HepG2 (cell line): ENCODE results near the gene YEATS2. TPM values are rescaled to one million over a fixed set of nuclear protein-coding genes. Genes with fewer than 3 reads are reported as not detected.

Experiments used
- ATAC-seq: fragments of 200-7000 bp; cut with Tn5 transposase; 3 replicates; pipeline ENCODE4 v1.9.1; 2020; ENCODE audit warnings: mild to moderate bottlenecking, moderate library complexity
- BruUV-seq: library from RNA; stranded (reverse); fragments of 400-500 nt; replicated peaks from 2 replicates; lab custom pipeline; 2021; lab: Mats Ljungman, UMichigan
- CTCF ChIA-PET: fragments of 300-600 bp; formaldehyde crosslinking; extraction: SDS; loops from one replicate; lab custom pipeline; 2021; ENCODE audit warnings: low total read pairs, inconsistent platforms, low intra/inter-chr PET ratio; lab: Yijun Ruan, JAX
- POLR2A ChIA-PET: fragments of 350-600 bp; sonication (Branson Sonifier 250); formaldehyde crosslinking; loops from one replicate; lab custom pipeline; 2020; ENCODE audit warnings: antibody characterized with exemption, inconsistent platforms; lab: Yijun Ruan, JAX
- DNase-seq: peaks from one replicate; pipeline ENCODE4 v3.0.0-alpha.2; 2015; ENCODE audit warnings: low spot score
- FAIRE-seq: peaks from 3 replicates; lab custom pipeline; 2011; peaks lifted over from hg19 to GRCh38; lab: Jason Lieb, UNC
- H2AFZ ChIP-seq: one replicate; pipeline ENCODE4 v1.6.1; 2011; ENCODE audit warnings: low read length, inconsistent platforms
- H3K27ac ChIP-seq: fragments of 300-600 bp; 3 replicates; pipeline ENCODE4 v1.8.0; 2011; ENCODE audit warnings: mixed run types, mild to moderate bottlenecking, mixed read lengths, low read length, inconsistent platforms; ENCODE audit not compliant: insufficient read depth; ENCODE audit errors: extremely low read length
- H3K27me3 ChIP-seq, 2 experiments: fragments of 200-600 bp in 1 of 2; 2 replicates in 1 of 2; 3 replicates in 1 of 2; pipeline versions ENCODE4 v1.6.0 to v1.8.0; 2011; ENCODE audit warnings: low read length in 2 of 2, mild to moderate bottlenecking in 2 of 2, moderate library complexity in 2 of 2, inconsistent platforms in 1 of 2; ENCODE audit not compliant: insufficient read depth in 2 of 2, control insufficient read depth in 1 of 2
- H3K36me3 ChIP-seq, 2 experiments: fragments of 200-600 bp in 1 of 2; replicated peaks in 1 of 2; 2 replicates in 1 of 2; 3 replicates in 1 of 2; pipeline versions ENCODE4 v1.5.1 to v1.8.0; 2011; ENCODE audit warnings: low read length in 2 of 2, inconsistent platforms in 1 of 2; ENCODE audit not compliant: insufficient read depth in 2 of 2, control insufficient read depth in 1 of 2
- H3K4me1 ChIP-seq: 2 replicates; pipeline ENCODE4 v1.5.1; 2012; ENCODE audit warnings: low read length, inconsistent platforms; ENCODE audit not compliant: insufficient read depth
- H3K4me2 ChIP-seq: 2 replicates; pipeline ENCODE4 v1.6.0; 2011; ENCODE audit warnings: low read depth, low read length, inconsistent platforms
- H3K4me3 ChIP-seq, 3 experiments: fragments of 200-600 bp in 1 of 3; sonication (generic), shearing (Covaris generic) in 1 of 3; replicated peaks in 1 of 3; 2 replicates each; pipeline ENCODE4 v1.5.1; 2011 to 2016; ENCODE audit warnings: low read length in 3 of 3, inconsistent platforms in 2 of 3, low read depth in 2 of 3, mild to moderate bottlenecking in 2 of 3, control low read depth in 1 of 3, mixed read lengths in 1 of 3; ENCODE audit not compliant: insufficient read depth in 1 of 3
- H3K79me2 ChIP-seq: one replicate; pipeline ENCODE4 v1.6.1; 2011; ENCODE audit warnings: low read length, inconsistent platforms; ENCODE audit not compliant: insufficient read depth
- H3K9ac ChIP-seq: 2 replicates; pipeline ENCODE4 v1.6.0; 2011; ENCODE audit warnings: mild to moderate bottlenecking, low read depth, low read length, inconsistent platforms; ENCODE audit not compliant: insufficient read depth
- H3K9me3 ChIP-seq: 2 replicates; pipeline ENCODE4 v1.5.1; 2012; ENCODE audit warnings: mild to moderate bottlenecking, low read length
- H4K20me1 ChIP-seq: 2 replicates; pipeline ENCODE4 v1.6.0; 2011; ENCODE audit warnings: inconsistent platforms, mild to moderate bottlenecking, low read length, moderate library complexity; ENCODE audit not compliant: insufficient read depth
- BORCS8-MEF2B ChIP-seq: sonication (generic); formaldehyde crosslinking; IDR thresholded peaks from 2 replicates; pipeline ENCODE4 v1.8.0; 2022; ENCODE audit warnings: mild to moderate bottlenecking, missing genetic modification reagents
- CEBPZ ChIP-seq: IDR thresholded peaks from 2 replicates; pipeline ENCODE4 v1.6.1; 2012; ENCODE audit warnings: low read length, improper control_type of control experiment
- HDAC1 ChIP-seq: sonication (generic); formaldehyde crosslinking; IDR thresholded peaks from 2 replicates; pipeline ENCODE4 v1.5.1; 2020; ENCODE audit warnings: mild to moderate bottlenecking, missing genetic modification reagents
- LCORL ChIP-seq, 2 experiments: fragments of 450-650 bp in 1 of 2; sonication (generic) in 1 of 2; formaldehyde crosslinking in 1 of 2; IDR thresholded peaks; 2 replicates each; pipeline versions ENCODE4 v1.5.0 to v1.6.1; 2017 to 2020; ENCODE audit warnings: antibody characterized with exemption in 1 of 2, missing genetic modification reagents in 1 of 2
- NCOR1 ChIP-seq: fragments of 200-600 bp; sonication (generic); IDR thresholded peaks from 2 replicates; pipeline ENCODE4 v1.7.0; 2017; ENCODE audit warnings: antibody characterized with exemption, low read length, borderline replicate concordance
- RCOR2 ChIP-seq: IDR thresholded peaks from 2 replicates; pipeline ENCODE4 v1.6.1; 2016; ENCODE audit warnings: missing biosample characterization, missing genetic modification reagents
- RFXAP ChIP-seq: sonication (generic); formaldehyde crosslinking; IDR thresholded peaks from 2 replicates; pipeline ENCODE4 v1.4.0; 2020; ENCODE audit warnings: missing genetic modification reagents, borderline replicate concordance
- SMYD3 ChIP-seq: sonication (generic); formaldehyde crosslinking; IDR thresholded peaks from 2 replicates; pipeline ENCODE4 v1.8.1; 2023; ENCODE audit warnings: mild to moderate bottlenecking, missing genetic modification reagents
- SNAPC5 ChIP-seq: sonication (generic); formaldehyde crosslinking; IDR thresholded peaks from 2 replicates; pipeline ENCODE4 v1.8.1; 2023; ENCODE audit warnings: mild to moderate bottlenecking, missing genetic modification reagents, borderline replicate concordance
- TEF ChIP-seq: sonication (generic); formaldehyde crosslinking; IDR thresholded peaks from 2 replicates; pipeline ENCODE4 v1.5.0; 2020; ENCODE audit warnings: missing genetic modification reagents
- ZBED4 ChIP-seq: sonication (generic); formaldehyde crosslinking; IDR thresholded peaks from 2 replicates; pipeline ENCODE4 v1.4.0; 2020; ENCODE audit warnings: missing genetic modification reagents, borderline replicate concordance
- ZBTB14 ChIP-seq: sonication (generic); formaldehyde crosslinking; IDR thresholded peaks from 2 replicates; pipeline ENCODE4 v1.4.0; 2020; ENCODE audit warnings: missing genetic modification reagents
- ZNF24 ChIP-seq: fragments of 450-650 bp; IDR thresholded peaks from 2 replicates; pipeline ENCODE4 v1.6.1; 2017; ENCODE audit warnings: antibody characterized with exemption, mild to moderate bottlenecking
- ZNF709 ChIP-seq: sonication (generic); formaldehyde crosslinking; IDR thresholded peaks from 2 replicates; pipeline ENCODE4 v1.5.0; 2020; ENCODE audit warnings: mild to moderate bottlenecking, missing genetic modification reagents
- WGBS: methylation state at CpG from one replicate; pipeline ENCODE4 v1.1.6; 2017; ENCODE audit warnings: low lambda C conversion rate; 5-methylcytosine and 5-hydroxymethylcytosine counted together
- in situ Hi-C: cut with HindIII; loops from 2 replicates; pipeline ENCODE4 v1.10.0; 2017; ENCODE audit warnings: low pct_unique_long_range_greater_than_20kb; ENCODE audit not compliant: extremely low pct_ligation_motif_present
- intact Hi-C: fragments of 100-400 bp; cut with micrococcal nuclease; formaldehyde crosslinking; loops from one replicate; pipeline ENCODE4 v1.10.0; 2022; ENCODE audit not compliant: unreplicated experiment
- polyA plus RNA-seq, 8 experiments: library from polyadenylated mRNA; depleted of rRNA in 3 of 8; stranded (reverse) in 7 of 8; unstranded in 1 of 8; fragments of >200 nt; fragmentation: Illumina TruSeq in 4 of 8; extraction: Trizol in 4 of 8; gene quantifications; 2 replicates each; pipeline versions ENCODE4 v1.2.1 to v1.2.3, GENCODE V29; 2011 to 2016; ENCODE audit warnings: low read depth in 4 of 8, missing spikeins in 1 of 8, mixed read lengths in 1 of 8; ENCODE audit not compliant: insufficient read depth in 1 of 8
- total RNA-seq, 5 experiments: library from RNA; depleted of rRNA; stranded (reverse); fragments of >200 nt; fragmentation: Illumina TruSeq; extraction: Trizol; gene quantifications; 2 replicates each; pipeline ENCODE4 v1.2.3, GENCODE V29; 2016; ENCODE audit warnings: low read depth in 1 of 5

YEATS2 gene
- total and polyA plus RNA-seq, 2 of the 13 experiments (the other 11 are each of a cell fraction or from before 2014, with no cell fraction given), result 18.6 to 33.7 TPM

GRCh38 chr3:183701744-183702143 is 4.1 kb downstream of the YEATS2 start:
- Histone ChIP-seq H3K9ac (no peak overlapping the region), H3K27me3 (no peaks in the 10 kb centered on the region; a peak in 2 of 5 replicates), H3K79me2 (peaks cover 85% of the 10 kb centered on the region), H3K4me3 (no peak overlapping the region), H4K20me1 (peaks cover 21% of the 10 kb centered on the region), H3K4me1 (peaks cover 31% of the 10 kb centered on the region), H3K36me3 (peaks cover 2 to 5% of the 10 kb centered on the region in 2 experiments; a peak in 2 of 5 replicates), H2AFZ (no peak overlapping the region), H3K4me2 (no peak overlapping the region), H3K9me3 (no peaks in the 10 kb centered on the region), H3K27ac (no peak overlapping the region)
- no peak for DNase-seq
- WGBS, result 97% methylated on average over 5 of the region's 5 CpGs
- POLR2A ChIA-PET, result interaction anchor here (2.0 kb wide), 1 partner anchor 65 kb away, joined by 5 read pairs; no protein-coding TSS in a partner anchor
- ATAC-seq, result no peak
- CTCF ChIA-PET, result no interaction called here
- no TSS peak for BruUV-seq
- in situ Hi-C loops (no loop called here), intact Hi-C loops (no loop called here)
- FAIRE-seq, result no peak
- no peak for TF ChIP-seq ZBTB14 (CRISPR knock-in tag)
- TF ChIP-seq HDAC1 (CRISPR knock-in tag), result no peak
- no peak for TF ChIP-seq CEBPZ
- no peak for TF ChIP-seq SMYD3
- TF ChIP-seq TEF (CRISPR knock-in tag), result no peak
- TF ChIP-seq RCOR2 (CRISPR knock-in tag), result no peak
- no peak for TF ChIP-seq ZNF709 (CRISPR knock-in tag)
- no peak for TF ChIP-seq ZBED4 (CRISPR knock-in tag)
- TF ChIP-seq BORCS8-MEF2B (CRISPR knock-in tag), result no peak
- TF ChIP-seq SNAPC5 (CRISPR knock-in tag), result no peak
- TF ChIP-seq RFXAP (CRISPR knock-in tag), result no peak
- TF ChIP-seq LCORL (IDR thresholded peaks at IDR 0.05), result no peak
- TF ChIP-seq LCORL (CRISPR knock-in tag; IDR thresholded peaks at IDR 0.05), result no peak
- TF ChIP-seq ZNF24, result no peak
- TF ChIP-seq NCOR1, result no peak
